Measurements from ENCODE around the gene ABR.

GRCh38 chr17:1136748-1137147 is 43.0 kb downstream of the ABR start:
- TF ChIP-seq POLR2A (IDR thresholded peaks at IDR 0.05) (no peak), CTCF (IDR thresholded peaks at IDR 0.05) (no peak)
